Islet precursor cell (in vitro differentiated cells): ENCODE data around the gene NAV2.
A peak's percentile ranks its signal among the peaks of the same experiment; 100 is the strongest.
"Not testable (repeated sequence)": the region's sequence is repeated elsewhere in the genome, so short reads cannot be mapped to it uniquely, and the experiment has no call there.

Experiments
- DNase-seq: peaks from one replicate; pipeline ENCODE4 v3.0.0-alpha.2; 2018

Gene NAV2

GRCh38 chr11:19907008-19907579 lies 194.5 kb downstream of the NAV2 start:
- DNase-seq = no peak

DNA sequence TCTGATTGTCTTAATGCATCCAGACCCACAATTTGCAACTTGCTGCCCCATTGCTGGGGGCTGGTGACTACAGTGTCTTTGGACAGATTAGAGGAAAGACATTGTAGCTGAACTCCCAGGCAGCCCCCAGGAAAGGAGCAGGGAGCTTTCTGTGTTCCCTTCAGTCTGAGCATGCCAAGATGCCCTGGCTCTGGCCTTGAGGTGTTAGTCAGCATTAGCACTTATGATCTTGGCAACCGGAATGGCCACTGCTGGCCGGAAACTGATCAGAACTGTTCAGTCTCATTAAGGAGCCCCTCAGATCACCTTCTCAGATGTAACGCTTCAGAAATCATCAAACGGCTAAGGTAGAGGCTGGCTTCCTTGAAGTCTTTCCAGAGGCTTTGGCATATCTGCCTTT lies 195.2 kb downstream of the NAV2 start:
- no peak for DNase-seq

DNA sequence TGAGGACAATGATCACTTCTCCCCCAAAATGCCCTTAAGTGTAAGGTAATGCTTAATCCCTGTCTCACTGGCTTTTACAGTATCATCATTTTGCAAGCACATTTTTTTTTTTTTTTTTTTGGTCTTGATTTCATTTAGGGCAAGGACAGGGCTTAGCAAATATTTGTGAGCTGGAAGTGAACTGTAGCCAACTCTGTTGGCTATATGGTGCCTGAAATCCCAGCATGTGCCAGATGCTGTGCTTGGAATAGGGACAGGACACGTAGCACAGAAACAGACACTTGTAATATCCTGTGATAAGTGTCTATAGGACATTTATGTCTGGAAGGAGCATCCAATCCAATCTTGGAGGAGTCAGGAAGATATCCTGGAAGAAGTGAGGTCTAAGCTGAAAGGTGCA lies 198.3 kb downstream of the NAV2 start:
- DNase-seq = no peak

DNA sequence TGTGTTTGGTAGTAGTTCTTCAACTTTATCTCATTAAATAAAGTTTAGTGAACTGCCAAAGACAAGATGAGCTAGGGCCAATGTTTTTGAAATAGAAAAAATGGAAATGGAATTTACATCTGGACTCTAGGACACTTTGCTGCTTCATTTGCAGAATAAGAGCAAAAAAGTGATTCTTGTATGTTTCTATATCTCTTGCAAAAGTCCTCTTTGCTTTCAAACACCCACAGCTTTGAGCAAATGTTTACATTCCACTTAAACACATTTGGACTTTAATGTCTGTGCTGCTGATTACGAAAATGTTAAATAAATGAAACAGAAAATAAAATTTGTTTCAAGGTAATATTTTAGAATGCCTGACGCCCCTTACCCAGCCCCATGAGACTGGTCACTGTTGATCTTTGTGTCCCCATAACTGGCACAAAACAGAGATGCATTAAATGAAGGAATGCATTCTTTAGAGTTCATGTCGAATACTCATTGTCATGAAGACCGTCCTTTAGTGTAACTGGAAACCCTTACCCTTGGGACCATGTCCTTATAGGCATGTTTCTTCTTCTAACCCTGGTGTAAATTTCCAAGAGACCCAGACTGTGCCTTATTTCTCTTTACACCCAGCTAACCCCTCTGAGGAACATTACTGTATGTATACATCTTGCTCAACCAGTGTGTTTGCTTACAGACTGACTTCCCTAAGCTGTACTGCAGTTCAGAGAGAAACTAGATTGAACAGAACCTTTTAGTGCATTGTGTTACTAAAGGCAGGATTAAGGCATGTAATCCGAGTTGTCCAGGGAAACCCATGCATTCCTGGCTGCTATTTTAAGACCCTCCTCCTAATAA lies 199.7 kb downstream of the NAV2 start:
- no peak for DNase-seq

DNA sequence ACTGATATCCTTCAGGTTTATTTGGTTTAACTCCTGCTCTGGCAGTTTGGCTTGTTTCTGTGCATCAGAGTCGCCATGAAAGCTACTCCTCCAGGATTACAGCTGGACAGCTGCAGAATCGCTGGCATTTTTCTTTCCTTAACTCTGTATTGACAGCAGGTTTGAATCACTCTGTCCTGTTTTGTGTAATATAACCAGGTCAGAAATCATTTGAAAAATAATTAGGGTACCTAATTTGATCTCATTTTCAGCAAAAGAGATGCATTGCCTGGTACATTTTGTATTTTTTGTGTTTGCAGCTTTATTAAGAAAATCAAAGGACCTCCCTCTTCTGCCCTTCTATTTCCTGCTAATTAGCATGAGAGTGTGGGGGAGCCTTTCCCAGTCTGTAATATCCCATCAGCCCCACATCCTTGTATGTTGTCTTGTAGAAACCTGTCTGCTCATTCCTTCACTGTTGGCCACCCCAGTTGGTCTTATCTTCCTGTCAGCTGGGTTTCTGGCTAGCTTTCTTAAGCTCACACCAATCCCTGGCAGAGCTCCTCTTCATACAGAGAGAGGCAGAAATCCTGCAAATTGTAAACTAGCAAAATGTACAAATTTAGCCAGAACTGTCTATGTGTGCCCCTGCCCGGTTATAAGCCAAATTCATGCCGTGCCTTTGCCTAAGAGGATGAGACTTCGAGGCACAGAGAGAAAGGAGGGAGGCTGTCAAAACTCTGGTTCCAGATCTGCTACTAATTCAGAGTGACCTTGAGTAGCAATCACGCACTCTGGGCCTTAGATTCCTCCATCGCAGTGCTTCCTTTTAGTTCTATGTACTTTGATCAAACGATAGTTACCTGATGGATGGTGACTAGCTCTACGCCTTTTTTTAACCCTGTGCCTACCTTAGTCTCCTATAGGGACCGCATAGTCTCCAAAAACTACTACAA lies 200.6 kb downstream of the NAV2 start:
- no peak for DNase-seq

GRCh38 chr11:19913893-19914249 lies 201.2 kb downstream of the NAV2 start:
- no peak for DNase-seq

DNA sequence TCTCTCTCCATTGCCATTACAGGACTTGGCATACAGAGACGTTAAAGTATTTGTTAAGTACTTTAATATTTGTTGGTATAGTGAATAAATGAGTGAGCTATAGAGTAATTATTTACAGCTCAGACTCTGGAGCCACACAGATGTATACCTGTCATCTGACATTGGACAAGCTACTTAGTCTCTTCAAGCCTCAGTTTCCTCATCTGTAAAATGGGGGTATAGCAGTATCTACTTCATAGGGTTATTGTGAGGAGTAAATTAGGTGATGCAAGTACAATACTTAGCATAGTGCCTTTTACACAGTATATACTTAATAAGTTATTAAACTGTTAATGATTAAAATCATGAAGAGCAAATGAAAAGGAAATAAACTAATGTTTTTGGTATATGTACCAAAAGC lies 203.2 kb downstream of the NAV2 start:
- no peak for DNase-seq

- DNase-seq = no peak
Observed at GRCh38 chr11:19917069-19917468, 204.4 kb downstream of the NAV2 start.

- no peak for DNase-seq
Observed at GRCh38 chr11:19918302-19919049, 205.8 kb downstream of the NAV2 start.

- no peak for DNase-seq
Observed at GRCh38 chr11:19919050-19919561, 206.5 kb downstream of the NAV2 start.

DNA sequence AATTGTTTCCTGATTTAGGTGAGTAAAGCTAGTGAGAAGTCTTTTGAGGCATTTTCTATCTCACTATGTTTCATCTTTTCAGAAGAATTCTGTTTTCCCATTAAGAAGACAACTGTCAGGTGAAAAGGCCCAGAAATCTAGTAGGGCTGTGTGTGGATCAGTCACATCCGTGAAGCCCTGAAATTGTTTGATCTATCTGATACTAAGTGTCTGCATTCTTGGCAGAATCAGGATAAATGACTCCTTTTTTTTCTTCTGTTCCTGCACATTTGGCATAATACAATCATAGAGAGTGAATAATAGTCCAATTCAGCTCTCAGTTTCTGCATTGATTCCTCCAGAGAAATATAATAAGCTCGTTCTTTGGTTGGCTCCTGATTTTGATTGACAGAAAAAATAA lies 208.3 kb downstream of the NAV2 start:
- DNase-seq = no peak

GRCh38 chr11:19921976-19922688 lies 209.5 kb downstream of the NAV2 start:
- no peak for DNase-seq

- no peak for DNase-seq
Observed at GRCh38 chr11:19922689-19923035, 210.0 kb downstream of the NAV2 start.

GRCh38 chr11:19923626-19924025 lies 211.0 kb downstream of the NAV2 start:
- DNase-seq = no peak

- DNase-seq = no peak
Observed at GRCh38 chr11:19924311-19924710, 211.7 kb downstream of the NAV2 start.

DNA sequence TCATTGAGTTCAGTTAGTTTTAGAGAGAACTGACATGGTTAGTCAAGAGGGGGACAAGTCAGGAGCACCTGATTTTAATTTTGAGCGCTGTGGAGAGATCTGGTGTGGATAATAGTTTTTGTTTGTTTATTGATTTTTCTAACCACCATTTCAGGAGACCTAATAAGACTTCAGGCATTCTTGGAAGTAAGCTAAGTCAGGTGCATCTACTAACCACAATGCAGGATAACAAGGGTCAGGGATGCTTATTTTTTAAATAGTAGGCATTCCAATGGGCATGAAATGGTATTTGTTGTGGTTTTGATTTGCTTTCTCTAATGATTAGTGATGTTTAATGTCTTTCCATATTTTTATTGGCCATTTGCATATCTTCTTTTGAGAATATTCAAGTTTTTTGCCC lies 212.1 kb downstream of the NAV2 start:
- no peak for DNase-seq

DNA sequence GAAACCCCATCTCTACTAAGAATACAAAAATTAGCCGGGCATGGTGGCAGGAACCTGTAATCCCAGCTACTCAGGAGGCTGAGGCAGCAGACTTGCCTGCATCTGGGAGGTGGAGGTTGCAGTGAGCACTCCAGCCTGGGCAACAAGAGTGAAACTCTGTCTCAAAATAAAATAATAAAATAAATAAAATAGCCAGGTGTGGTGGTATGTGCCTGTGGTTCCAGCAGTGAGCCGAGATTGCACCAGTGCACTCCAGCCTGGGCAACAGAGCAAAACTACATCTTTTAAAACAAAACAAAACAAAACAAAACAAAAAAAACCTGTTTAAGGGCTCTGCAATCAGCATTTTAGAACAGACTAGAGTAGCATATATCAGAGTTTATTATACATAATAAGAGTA lies 214.8 kb downstream of the NAV2 start:
- not testable (repeated sequence) for DNase-seq

DNA sequence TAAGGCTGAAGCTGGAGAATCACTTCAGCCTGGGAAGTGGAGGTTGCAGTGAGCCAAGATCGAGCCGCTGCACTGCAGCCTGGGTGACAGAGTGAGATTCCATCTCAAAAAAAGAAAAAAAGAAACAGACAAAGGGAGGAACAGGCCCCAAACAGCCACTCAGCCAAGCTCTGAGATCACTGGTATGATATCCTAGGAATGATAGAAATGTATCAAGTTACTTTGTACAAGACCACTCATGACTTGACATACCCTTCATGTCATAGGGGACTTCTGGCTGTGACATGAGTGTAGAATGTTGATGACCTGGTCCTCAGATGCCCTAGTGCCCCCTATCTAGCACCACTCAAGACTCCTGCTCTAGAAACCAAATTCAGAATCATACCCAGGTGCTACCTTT lies 216.5 kb downstream of the NAV2 start:
- peak; percentile 73 for DNase-seq

- no peak for DNase-seq
Observed at GRCh38 chr11:19929655-19930054, 217.0 kb downstream of the NAV2 start.

DNA sequence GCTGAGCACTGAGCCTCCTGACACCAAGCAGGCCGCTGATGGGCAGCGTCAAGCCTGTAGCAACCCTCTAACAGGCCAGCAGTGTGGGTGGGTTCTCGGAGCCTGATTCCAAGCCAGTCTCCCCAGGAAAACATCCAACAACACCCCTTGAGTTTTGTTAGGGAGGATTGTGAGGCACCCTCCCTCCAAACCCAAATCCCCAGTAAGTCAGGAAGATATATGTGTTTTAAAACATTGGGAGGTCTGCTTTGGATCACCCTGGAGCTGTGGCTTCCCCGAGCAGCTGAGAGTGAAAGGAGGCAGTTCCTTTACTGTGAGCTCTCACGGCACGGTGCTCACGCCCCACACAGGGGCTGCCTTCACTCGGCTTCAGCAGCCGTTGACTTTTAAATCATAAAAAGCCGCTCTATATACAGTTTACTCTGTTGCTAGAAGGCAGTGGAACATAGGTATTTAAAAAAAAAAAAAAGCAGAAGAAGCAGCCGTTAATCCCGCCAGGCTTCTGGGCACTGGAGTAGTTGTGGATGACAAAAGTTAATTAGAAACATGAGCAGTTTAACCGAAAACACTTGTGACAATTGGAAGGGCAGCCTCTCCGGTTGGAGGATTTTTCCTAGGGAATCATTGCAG lies 218.6 kb downstream of the NAV2 start:
- no peak for DNase-seq

GRCh38 chr11:19931771-19932369 lies 219.2 kb downstream of the NAV2 start:
- no peak for DNase-seq
